ENCODE data around the gene AHSP.
"Not testable (repeated sequence)": the region's sequence is repeated elsewhere in the genome, so short reads cannot be mapped to it uniquely, and the experiment has no call there.

Gene AHSP

DNA sequence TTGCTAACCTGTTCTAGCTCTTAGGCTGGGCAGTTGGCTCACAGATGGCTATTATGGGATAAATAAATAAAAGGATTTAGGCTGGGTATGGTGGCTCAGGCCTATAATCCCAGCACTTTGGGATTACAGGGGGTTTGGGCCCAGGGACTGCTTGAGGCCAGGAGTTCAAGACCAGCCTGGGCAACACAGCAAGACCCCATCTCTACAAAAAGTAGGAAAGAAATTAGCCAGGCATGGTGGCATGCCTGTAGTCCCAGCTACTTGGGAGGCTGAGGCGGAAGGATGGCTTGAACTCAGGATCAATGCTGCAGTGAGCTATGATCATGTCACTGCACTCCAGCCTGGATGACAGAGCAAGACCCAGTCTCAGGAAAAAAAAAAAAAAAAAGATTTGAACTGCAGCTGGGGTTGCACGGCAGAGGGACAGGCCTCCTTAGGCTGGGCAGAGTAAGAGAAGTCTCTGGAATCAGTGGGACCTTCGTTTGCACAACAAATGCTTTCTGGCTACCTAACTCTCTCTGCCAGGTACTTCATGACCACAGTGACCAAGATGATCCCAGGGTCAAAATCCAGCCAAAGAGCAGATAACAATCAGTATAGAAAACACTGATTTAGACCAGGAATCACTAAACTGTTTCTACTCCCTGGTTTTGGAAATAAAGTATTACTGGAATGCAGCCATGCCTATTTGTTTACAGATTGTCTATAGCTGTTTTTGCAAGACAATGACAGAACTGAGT is 26.3 kb upstream of the AHSP start:
- no peak for DNase-seq (ENCODE audit: low spot score)

DNA sequence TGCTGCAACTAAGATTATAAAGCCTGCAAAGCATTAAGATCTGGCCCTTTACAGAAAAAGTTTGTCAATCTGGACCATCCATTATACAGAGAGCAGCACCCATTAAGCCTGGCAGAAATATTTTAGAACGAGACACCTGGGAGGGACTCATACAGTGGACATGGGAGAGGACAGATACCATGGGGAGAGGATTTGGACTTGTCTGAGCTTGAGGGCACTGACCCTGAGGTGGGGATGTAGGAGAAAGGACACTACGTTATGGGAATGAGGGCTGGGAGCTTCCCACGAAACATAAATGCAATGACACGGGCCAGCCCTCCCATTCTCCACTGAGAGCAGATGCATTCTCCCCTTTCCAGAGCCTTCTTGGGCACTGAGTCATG is 25.7 kb upstream of the AHSP start:
- DNase-seq (ENCODE audit: low spot score): no peak

DNA sequence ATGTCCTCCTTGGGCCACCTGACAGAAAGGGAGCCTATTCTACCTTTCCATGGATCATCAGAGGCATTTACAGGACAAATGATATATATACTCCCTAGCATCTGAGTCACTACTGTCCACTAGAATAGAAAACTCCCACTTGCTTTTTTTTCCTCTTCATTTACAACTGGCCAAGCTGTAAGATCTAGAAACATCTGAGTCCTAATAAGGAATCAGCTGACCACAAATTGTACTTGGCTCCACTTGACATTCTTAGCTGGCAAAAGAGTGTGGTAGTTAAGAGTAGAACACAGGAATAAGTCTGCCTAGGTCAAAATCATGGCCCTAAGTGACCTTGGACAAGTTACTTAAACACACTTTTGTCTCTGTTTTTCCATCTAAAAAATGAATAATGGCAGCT is 24.7 kb upstream of the AHSP start:
- DNase-seq (ENCODE audit: low spot score): no peak

DNA sequence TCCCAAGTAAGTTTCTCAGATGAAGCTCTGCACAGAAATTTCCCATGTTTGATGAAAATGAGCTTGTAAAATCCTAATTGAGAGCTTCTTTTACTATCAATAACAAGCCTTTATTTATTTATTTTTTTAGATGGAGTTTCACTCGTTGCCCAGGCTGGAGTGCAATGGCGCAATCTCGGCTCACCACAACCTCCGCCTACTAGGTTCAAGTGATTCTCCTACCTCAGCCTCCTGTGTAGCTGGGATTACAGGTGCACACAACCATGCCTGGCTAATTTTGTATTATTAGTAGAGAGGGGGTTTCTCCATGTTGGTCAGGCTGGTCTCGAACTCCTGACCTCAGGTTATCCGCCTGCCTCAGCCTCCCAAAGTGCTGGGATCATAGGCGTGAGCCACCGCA is 24.1 kb upstream of the AHSP start:
- not testable (repeated sequence) for DNase-seq (ENCODE audit: low spot score)

DNA sequence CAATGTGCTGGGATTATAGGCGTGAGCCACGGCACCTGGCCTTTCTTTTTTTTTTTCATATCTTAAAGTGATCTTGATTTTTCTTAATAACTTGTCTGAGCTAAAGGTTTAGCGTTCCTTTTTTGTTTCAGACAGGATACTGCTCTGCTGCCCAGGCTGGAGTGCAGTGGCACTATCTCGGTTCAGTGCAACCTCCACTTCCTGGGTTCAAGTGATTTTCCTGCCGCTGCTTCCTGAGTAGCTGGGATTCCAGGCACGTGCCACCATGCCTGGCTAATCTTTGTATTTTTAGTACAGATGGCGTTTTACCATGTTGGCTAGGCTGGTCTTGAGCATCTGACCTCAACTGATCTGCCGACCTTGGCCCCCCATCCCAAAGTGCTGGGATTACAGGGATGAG is 23.5 kb upstream of the AHSP start:
- DNase-seq (ENCODE audit: low spot score): no peak

DNA sequence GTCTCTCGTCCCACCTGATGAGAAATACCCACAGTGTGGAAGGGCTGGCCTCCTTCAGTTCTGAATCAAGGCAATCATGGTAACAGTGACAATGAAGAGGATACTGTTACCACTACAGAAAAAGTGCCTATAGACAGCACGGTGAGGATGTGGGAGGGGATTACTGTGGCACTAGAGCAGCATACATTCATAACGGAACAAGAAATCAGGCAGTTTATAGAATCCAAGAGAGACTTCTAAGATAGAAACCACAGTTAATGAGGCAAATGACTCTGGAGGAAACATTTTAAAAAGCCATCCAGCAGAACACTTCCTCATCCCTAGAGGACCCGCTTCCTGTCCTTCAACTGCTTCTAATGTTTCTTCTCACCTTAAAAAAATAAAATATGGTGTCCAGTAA is 22.2 kb upstream of the AHSP start:
- DNase-seq (ENCODE audit: low spot score): no peak

DNA sequence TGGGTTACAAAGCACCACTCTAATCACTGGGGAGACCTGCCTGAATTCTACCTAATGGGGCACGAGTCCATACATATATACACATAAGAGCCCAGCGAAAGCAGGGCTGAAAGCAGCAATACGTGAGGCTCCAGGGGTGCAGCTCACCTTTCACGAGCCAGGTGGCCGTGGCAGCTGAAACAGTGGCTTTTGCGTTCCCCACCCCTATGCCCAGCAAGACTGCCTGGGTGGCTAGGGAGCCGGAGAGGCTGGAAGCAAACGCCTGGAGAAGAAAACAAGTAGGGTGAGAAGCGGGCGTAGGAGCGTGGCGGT is 20.1 kb upstream of the AHSP start:
- no peak for DNase-seq (ENCODE audit: low spot score)

DNA sequence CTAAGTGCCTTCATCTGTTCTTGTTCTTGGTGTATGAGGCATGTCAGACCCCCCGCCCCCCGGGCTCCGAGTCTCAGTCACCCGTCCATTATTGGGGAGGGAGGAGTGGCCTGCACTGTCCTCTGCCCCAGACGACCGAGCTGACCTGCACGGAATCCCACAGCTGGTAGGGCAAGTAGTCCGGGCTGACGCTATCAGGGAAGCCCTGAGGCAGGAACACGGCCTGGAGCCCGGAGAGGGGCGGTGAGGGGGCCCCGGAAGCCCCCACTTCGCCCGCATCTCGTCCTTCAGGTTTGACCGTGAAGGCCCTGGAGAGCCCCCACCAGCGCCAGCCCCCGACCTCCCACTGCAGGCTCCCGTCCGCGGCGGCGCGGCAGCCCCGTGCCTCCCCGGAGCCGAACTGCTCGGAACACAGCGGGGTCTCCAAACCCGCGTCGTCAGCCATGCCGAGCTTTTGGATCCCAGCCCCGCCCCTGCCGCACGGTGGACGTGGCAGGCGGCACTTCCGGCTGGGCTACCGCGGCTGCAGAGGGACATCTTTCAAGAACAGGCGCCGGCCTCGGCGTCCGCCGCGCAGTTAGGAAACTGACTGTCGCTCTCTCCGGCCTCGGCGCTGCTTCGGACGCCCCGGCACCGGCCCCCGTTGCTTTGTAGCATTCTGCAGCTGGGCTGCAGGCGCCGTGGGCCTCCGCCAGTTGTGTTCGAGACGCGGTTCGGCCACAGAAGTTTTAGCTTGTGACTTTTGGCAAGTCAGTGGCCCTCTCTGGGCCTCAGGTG is 19.6 kb upstream of the AHSP start, which contains the start of gene RUSF1:
Gene RUSF1 (minus strand): TSS at position 463 of the 777 bp plus-strand sequence. CDS start 18 bp downstream, at position 445.
- DNase-seq (ENCODE audit: low spot score): peak; percentile 76

DNA sequence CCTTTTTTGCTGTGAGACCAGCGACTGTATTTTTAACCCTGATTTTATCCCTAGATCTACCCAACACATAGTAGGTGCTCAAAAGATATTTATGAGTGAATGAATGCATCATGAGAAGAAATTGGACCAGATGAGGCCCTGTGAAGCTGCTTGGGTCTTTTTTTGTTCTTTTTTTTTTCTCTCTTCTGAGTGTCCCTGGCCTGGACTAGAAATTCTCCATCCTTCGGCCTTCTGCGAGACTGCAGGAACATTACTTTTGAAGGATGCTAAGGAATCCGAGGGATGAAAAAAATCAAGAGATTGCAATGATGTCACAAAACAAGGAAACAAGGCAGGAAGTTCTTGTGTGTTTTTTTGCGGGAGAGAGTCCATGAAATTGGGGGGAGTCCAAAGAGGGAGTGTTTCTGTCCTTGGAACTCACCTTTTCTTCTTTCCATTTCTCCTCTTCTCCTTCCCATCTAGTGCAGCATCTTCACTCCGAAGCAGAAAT is 18.9 kb upstream of the AHSP start:
- DNase-seq (ENCODE audit: low spot score): no peak

DNA sequence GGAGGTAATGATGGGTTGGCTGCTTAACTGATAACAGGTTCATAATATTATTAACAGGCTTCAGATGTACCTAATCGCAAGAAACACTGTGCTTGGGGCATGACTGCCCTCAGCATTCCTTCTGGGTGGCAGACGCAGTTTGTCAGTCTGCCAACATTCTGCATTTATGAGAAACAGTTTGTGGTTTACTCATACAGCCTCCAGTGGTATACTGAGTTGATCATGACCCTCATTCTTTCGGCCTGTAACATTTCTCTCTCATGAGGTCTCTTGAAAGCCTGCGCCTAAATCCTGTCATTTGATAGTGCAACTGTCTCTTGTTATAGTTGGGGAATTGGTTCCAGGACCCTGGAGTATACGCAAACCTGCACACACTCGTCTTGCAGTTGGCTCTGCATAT is 14.6 kb upstream of the AHSP start:
- DNase-seq (ENCODE audit: low spot score): no peak

DNA sequence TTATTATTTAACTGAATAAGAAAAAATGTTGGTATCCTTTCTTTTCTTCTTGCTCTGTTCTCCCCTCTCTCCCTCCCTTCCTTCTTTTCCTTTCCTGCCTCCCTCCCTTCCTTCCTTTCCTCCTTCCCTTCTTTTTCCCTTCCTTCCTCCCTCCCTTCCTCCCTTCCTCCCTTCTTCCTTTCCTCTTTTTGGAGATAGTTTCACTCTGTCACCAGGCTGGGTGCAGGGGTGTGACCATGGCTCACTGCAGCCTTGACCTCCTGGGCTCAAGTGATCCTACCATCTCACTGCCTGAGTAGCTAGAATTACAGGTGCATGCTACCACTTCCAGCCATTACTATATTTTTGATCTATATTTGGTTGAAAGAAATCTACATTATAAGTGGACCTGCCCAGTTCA is 13.8 kb upstream of the AHSP start:
- DNase-seq (ENCODE audit: low spot score): no peak

DNA sequence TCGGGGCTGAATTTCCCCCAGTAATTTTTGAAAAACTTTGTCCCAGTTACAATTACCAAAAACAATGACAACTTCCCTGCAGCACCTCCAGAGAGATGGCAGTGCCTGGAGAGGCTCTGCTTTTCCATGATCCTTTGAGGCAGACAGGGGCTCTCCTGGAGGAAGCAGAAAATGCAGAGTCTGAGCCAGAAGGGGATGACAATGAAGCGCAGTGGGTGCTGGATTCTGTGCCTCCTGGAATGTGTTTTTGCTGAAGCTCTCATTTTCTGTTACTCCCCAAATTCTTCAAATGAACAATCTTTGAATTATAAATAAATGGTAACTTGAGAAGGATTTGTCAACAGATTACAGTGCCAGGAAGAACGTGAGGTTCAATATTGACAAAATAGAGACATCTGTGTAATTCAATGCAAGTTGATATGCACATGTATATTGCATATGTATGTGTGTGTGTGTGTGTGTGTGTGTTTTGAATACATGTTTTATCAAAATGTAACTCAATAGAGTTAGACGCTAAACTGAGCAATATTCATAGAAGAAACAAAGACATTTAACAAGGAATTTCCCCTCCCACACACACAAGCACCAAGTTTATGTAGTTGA is 9.8 kb upstream of the AHSP start:
- no peak for DNase-seq (ENCODE audit: low spot score)

DNA sequence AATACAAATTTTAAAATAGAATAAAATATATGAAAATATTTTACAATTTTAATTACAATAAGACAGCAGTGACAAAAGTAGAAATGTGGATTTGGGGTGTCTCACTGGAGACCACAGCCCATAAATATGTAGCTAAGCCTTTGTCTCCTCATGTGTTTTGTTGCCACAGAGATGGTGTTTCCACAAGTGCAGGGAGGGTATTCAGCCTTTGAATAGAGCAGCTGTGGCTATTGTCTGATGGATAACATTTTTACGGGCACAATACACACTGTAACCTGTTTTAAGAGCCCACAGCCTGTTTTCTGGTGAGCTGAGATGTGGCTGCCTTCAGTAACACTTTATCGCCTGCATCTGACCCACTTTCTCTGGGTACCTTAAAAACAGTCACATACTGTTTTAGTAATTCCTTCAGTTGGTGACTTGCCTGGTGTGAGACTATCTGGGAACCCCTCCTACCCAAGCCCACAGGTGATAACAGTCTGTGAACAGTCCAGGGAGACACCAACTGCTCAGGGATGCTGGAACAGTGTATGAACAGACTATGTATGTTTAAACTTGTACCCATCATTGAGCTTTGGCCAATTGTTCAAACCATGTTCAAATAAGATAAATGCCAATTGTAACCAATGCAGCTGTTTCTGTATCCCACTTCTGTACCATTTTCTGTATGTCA is 7.8 kb upstream of the AHSP start:
- no peak for DNase-seq (ENCODE audit: low spot score)

DNA sequence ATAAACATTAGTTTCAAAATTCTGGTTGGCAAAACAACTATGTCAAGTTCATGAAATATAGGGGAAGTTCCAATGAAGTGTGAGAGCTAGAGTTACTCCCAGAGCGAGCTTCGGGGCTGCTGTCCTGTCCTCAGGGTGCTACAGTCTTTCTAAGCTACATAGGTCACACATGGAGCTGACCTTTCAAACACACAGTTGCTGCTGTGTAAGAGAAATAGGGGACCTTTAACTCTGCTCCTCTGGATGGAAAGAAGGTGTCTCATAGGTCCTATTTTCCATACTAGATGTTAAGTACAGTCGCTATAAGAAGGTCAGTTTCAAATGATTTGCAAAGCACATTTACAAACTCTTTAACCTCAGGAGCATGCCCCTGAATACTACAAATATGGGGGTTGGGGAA is 6.3 kb upstream of the AHSP start:
- DNase-seq (ENCODE audit: low spot score): no peak

DNA sequence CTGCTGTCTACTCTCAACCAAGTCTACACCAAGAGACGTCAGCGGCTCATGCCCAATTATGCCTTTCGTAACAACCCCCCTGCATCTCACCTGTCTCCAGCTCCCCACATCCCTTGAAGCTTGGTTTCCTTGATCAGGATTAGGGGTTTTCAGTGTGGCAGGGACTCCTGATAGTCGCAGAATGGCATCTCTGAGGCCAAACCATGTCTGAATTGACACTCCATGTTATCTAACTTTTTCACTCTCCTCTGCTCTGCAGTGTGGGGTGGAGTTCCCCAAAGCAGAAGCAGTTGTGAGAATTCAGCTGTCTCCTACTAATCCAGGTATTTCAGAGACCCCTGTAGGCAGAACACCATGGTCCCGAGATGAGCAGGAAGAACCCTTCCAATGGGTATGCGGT is 5.6 kb upstream of the AHSP start:
- no peak for DNase-seq (ENCODE audit: low spot score)

DNA sequence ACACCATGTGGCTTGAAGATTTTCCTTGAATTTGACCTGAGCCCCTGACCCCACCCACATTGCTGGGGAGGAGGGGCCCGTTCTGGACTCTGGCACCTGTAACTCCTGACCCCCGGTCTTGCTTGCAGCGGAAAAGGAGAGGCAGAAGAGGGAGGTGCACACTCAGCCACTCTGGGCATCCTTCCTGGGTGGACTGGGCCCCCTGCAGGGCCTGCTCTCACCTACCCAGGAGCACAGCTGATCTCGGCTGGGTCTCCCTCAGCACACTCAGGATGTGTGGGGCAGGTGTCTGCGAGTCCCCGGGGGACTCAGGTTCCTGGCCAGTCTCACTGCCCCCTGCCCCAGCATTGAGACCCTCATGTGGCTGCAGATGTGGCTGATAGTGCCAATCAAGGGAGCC is 3.9 kb upstream of the AHSP start:
- not testable (repeated sequence) for DNase-seq (ENCODE audit: low spot score)

DNA sequence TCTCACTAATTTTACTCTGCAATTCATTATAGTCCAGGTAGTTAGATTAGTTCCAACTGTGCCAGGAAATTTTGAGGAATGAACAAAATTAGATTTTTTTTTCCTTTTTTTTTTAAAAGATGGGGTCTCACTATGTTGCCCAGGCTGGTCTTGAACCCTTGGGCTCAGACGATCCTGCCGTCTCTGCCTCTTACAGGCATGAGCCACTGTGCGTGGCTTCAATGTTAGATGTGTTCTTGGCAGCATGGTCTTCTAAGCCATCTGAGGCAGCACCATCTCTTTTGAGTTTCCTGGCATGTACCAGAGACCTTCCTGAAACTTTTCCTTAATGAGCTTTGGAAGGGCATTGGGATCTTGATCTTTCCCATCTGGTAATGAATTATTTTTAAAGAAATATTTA is 2.6 kb upstream of the AHSP start:
- no peak for DNase-seq (ENCODE audit: low spot score)

DNA sequence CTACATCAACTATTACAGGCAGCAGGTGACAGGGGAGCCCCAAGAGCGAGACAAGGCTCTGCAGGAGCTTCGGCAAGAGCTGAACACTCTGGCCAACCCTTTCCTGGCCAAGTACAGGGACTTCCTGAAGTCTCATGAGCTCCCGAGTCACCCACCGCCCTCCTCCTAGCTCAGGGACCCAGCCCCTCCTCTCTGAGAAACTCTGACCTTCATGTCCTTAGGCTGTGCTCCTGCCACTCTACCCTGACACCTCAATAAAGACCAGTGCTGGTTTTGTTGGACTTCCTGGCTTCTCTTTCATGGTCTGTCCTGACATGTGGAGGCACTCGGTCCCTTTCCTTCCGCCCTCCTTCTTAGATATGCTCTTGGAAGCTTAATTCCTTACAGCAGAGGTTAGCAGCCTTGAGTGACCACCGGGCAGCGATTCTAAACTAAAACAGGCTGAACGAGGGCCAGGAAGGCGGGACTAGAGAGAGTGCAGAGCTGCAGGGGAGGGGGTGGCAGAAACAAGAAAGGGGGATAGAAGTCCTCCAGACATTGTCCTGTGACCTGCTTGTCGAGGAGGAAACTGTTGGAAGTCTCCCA is 915 bp downstream of the AHSP start:
- no peak for DNase-seq (ENCODE audit: low spot score)

DNA sequence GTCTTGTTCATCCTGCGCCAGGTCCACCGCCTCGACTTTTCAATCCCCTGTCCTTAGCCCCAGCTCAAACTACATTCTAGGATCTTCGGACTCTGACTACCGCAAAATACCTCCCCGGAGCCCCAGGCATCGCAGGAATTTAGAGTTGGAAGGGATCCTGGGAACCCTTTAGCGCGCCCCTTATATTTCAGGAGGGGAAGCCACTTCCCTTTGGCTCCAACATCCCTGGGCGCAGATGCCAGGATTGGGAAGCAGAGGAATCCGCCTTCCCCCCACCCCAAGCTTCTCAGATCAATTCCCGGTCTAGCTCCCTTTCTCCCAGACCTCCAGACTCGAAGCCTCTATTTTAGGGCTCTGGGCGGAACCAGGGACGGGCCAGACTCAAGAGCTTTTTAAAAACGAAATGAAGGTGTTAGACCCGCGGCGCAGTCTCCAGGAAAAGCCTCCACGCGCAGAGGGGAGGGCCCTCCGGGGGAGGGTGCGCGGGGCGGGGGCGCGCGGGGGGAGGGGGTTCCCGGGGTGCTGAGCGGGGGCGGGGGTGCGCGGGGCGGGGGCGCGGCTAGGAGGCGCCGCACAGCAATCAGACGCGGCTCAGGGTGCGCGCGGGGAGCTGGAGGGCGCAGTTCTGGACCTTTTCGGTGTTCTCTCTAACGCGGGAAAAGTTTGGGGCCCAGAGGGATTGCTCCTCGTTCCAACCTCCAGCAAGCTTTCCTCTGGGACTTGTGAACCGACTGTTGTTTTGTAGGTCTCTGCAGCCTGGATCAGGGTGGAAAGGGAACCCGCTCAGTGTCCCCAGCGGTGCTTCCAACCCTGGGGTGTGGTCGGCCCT is 1.6 kb downstream of the AHSP start:
- DNase-seq (ENCODE audit: low spot score): no peak

DNA sequence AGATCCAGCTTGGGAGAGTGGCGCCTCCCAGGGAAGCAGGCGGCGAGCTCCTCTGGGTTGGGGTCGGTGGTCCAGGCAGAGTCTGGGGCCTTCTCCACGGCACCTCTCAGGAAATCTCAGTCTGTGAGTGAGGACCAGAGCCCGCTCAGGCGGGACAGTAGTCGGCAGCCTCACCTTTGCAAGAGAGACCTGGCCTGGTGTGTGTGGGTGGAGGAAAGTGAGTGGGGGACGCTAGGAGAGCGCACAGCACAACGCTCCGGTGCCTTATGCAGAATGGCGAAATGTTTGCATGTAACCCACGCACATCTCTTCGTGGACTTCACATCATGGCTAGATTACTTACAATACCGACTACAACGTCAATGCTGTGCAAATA is 2.2 kb downstream of the AHSP start:
- no peak for DNase-seq (ENCODE audit: low spot score)

DNA sequence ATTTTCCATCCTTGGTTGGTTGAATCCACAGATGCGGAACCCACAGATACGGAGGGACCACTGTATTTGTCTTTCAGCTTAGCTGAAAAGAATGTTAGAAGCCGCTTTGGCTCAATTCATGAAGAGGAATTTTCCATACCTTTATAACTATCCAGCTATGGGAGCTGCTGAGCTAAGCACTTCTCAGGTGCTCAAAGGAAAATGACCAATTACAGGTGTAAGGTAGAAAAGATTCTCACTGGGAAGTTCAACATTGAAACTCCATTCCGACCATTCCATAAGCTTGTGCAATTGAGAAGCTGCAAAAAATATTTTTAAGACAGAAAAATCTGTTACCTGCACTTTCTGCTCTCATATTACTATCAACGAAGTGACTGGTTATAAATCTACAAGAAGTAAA is 2.7 kb downstream of the AHSP start:
- no peak for DNase-seq (ENCODE audit: low spot score)

DNA sequence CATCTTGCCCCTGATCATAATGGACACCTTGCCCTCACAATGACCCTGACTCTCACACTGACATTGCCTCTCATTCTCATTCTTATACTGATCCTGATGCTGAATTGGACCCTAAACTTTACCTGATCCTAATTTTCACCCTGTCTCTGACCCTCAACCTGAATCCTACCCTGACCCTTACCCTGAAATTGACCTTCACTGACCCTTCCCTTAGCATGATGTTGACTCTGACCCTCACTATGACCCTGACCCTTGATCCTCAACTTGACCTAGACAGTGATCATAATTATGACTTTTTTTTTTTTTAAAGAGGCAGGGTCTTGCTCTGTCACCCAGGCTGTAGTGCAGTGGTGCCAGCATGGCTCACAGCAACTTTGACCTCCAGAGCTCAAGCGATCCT is 3.4 kb downstream of the AHSP start:
- DNase-seq (ENCODE audit: low spot score): no peak

Data from HuH-7.5 (cell line).